ENCODE measurements around the gene CLIC3. TPM values are rescaled to one million over a fixed set of nuclear protein-coding genes. Genes with fewer than 3 reads are reported as not detected.

CLIC3 gene
- total and polyA plus RNA-seq, 10 donors = 2.9 to 10.7 (median 5.4) TPM

DNA sequence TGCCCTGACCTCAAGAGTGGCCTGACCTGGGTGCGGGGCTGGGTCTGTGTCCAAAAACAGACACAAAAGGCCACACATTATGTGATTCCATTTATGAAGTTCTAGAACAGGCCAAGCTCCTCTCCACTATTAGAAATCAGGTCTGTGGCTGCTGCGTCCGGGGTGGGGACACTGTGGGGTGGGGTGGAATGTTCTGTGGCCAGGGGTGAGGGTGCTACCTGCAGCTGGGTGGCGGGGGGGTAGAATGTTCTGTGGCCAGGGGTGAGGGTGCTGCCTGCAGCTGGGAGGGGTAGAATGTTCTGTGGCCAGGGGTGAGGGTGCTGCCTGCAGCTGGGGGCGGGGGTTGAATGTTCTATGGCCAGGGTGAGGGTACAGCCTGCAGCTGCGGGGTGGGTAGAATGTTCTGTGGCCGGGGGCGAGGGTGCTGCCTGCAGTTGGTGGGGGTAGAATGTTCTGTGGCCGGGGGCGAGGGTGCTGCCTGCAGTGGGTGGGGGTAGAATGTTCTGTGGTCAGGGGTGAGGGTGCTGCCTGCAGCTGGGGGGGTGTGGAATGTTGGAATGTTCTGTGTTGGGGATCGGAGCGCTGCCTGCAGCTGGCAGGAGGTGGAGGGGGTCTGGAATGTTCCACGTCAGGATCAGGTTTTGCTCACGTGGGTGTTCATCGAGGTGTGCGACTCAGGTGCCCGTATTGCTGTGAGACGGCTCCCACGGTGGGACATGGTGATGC is 36.0 kb downstream of the CLIC3 start:
- TF ChIP-seq, protein P1, sequence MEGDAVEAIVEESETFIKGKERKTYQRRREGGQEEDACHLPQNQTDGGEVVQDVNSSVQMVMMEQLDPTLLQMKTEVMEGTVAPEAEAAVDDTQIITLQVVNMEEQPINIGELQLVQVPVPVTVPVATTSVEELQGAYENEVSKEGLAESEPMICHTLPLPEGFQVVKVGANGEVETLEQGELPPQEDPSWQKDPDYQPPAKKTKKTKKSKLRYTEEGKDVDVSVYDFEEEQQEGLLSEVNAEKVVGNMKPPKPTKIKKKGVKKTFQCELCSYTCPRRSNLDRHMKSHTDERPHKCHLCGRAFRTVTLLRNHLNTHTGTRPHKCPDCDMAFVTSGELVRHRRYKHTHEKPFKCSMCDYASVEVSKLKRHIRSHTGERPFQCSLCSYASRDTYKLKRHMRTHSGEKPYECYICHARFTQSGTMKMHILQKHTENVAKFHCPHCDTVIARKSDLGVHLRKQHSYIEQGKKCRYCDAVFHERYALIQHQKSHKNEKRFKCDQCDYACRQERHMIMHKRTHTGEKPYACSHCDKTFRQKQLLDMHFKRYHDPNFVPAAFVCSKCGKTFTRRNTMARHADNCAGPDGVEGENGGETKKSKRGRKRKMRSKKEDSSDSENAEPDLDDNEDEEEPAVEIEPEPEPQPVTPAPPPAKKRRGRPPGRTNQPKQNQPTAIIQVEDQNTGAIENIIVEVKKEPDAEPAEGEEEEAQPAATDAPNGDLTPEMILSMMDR (IDR thresholded peaks at IDR 0.05 in 8 of 11, conservative IDR thresholded peaks at IDR 0.05 in 3 of 11) = no peak
- TF ChIP-seq POLR2A (IDR thresholded peaks at IDR 0.05) = no peak
- TF ChIP-seq POLR2AphosphoS5 (IDR thresholded peaks at IDR 0.05) = no peak
- intact Hi-C loops (cut with DNase I; ENCODE audit: low total_unique reads) = no loop called here
- no peak for DNase-seq
- Histone ChIP-seq H3K36me3 (no peaks in the 10 kb centered on the region), H3K27ac (peak overlapping the region in 6 of 8 donors; percentile 9 to 80 (median 69)), H3K4me3 (no peak overlapping the region), H3K27me3 (replicated peaks in 1 of 7) (no peaks in the 10 kb centered on the region), H3K4me1 (peaks cover 5 to 61% (median 32%) of the 10 kb centered on the region in 6 donors), H3K9me3 (no peaks in the 10 kb centered on the region)
- whole genome bisulfite sequencing, 5 donors = 70 to 80% (median 79%) methylated on average over 17 to 19 of the region's 19 CpGs

DNA sequence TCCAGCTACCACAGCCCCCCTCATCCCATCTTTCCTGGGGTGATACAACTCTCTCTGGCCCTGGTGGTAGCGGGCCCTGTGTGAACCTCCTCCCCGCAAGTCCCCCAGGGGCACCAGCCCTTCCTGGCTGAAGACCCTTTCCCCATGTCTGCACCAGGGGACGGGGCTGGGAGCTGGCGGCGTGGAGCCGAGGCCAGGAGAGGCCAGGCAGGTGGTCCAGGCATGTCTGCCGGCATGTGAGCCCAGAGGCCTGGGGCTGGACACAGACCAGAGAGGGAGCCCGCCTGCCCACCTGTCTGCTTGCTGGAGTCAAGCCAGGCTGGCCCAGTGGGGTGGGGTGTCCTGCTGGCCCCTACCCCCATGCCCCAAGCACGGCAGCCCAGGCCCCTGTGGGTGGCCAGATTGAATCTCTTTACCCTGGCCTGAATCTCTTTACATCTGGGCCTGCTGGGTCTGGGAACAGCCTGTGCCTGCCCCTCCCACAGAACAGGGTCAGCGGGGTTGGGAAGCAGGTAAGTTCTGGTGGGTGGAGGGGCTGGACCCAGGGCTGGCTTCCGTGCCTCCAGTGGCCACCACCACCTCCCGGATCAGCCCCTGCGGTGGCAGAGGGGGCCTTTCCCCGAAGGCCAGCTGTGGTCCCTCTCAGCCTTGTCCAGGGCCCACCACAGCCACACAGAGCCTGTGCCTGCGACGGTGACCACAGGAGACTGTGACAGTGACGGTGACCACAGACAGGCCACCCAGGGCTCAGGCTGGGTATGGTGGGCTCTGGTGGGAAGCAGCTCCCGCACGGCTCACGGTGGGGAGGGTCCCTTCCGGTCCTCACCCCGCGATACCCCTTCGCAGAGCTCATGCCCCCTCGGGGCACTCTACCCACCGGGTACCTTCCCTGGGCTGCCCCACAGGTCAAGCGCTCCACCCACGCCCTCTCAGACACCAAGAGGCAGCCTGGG is 37.2 kb downstream of the CLIC3 start:
- no peak for DNase-seq
- H3K9me3 ChIP-seq = no peaks in the 10 kb centered on the region
- no peaks in the 10 kb centered on the region for H3K27me3 ChIP-seq (replicated peaks in 1 of 7)
- peak overlapping the region in 7 of 8 donors; percentile 4 to 80 (median 67) for H3K27ac ChIP-seq
- H3K4me1 ChIP-seq = peaks cover 0 to 49% (median 23%) of the 10 kb centered on the region in 6 donors
- intact Hi-C loops (cut with DNase I; ENCODE audit: low total_unique reads) = no loop called here
- no peak overlapping the region for H3K4me3 ChIP-seq
- H3K36me3 ChIP-seq = no peaks in the 10 kb centered on the region
- TF ChIP-seq POLR2AphosphoS5 (IDR thresholded peaks at IDR 0.05) (peak in 1 of 3 donors; percentile 20), POLR2A (IDR thresholded peaks at IDR 0.05) (no peak)
- WGBS, 5 donors = 85 to 95% (median 92%) methylated on average over 13 to 28 of the region's 28 CpGs

DNA sequence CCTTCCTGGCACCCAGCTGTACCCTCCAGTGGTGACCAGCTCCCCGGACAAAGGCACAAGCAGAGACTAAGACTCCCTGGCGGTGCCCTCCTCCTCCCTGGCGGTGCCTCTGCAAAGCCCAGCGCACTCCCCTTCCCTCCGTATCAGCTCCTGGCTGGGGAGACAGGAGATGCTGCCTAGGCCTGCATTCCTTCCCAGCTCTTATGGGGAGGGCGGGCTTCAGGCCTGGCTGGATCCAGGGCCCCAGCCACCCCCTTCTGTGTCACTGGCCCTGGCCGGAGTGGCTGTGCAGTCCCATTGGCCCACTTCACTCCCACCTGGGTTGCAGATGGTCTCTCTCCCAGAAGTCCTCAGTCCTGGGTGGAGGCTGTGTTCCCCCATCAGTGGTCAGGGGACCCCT is 37.9 kb downstream of the CLIC3 start:
- intact Hi-C loops (cut with DNase I; ENCODE audit: low total_unique reads) = no loop called here
- 88 to 97% (median 95%) methylated on average over 7 of the region's 7 CpGs for WGBS, 5 donors
- DNase-seq = no peak

DNA sequence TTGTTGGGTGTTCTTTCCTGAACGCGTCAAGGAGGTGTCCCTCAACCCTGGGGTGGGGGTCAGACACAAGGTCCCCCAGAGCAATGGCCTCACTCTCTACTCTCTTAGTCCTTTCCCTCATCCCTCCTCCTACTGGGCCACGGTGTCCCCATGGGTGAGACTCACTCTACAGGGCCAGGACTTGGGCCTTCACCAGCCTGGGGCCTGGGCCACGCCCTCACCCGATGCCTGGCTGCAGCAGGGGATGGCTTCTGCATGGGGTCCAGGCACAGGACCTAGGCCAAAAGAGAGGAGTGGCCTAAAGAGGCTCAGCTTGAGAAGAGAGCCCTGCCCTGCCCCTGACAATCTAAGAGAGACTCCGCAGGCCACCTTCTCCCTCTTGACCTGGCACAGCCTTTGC is 38.5 kb downstream of the CLIC3 start:
- intact Hi-C loops (cut with DNase I; ENCODE audit: low total_unique reads) = no loop called here
- Histone ChIP-seq H3K27ac (no peak overlapping the region), H3K4me1 (peaks cover 0 to 47% (median 21%) of the 10 kb centered on the region in 6 donors), H3K27me3 (replicated peaks in 1 of 7) (no peaks in the 10 kb centered on the region), H3K9me3 (no peaks in the 10 kb centered on the region), H3K36me3 (no peaks in the 10 kb centered on the region), H3K4me3 (no peak overlapping the region)
- 91 to 95% (median 91%) methylated on average over 6 of the region's 6 CpGs for WGBS, 5 donors
- TF ChIP-seq POLR2AphosphoS5 (IDR thresholded peaks at IDR 0.05) (no peak), POLR2A (IDR thresholded peaks at IDR 0.05) (no peak)
- TF ChIP-seq, protein P1 (IDR thresholded peaks at IDR 0.05 in 8 of 11, conservative IDR thresholded peaks at IDR 0.05 in 3 of 11) = no peak
- DNase-seq = no peak

More for the DNA sequence above, 37.9 kb downstream of the CLIC3 start:
- Histone ChIP-seq H3K4me3 (no peak overlapping the region), H3K27ac (peak overlapping the region in 4 of 8 donors; percentile 67 to 80 (median 75)), H3K9me3 (no peaks in the 10 kb centered on the region), H3K27me3 (replicated peaks in 1 of 7) (no peaks in the 10 kb centered on the region), H3K4me1 (peaks cover 0 to 50% (median 21%) of the 10 kb centered on the region in 6 donors), H3K36me3 (no peaks in the 10 kb centered on the region)
- TF ChIP-seq, protein P1 (IDR thresholded peaks at IDR 0.05 in 8 of 11, conservative IDR thresholded peaks at IDR 0.05 in 3 of 11) = no peak
- TF ChIP-seq POLR2A (IDR thresholded peaks at IDR 0.05) (no peak), POLR2AphosphoS5 (IDR thresholded peaks at IDR 0.05) (no peak)

Measured in spleen (tissue), 11 donors.